SK-N-SH (cell line): ENCODE data around the gene SCRG1. TPM values are rescaled to one million over a fixed set of nuclear protein-coding genes. Genes with fewer than 3 reads are reported as not detected.
A peak's percentile ranks its signal among the peaks of the same experiment; 100 is the strongest.

ENCODE experiments used
- CTCF ChIA-PET: fragments of 300-600, 350-600 bp; formaldehyde crosslinking; extraction: SDS; loops from one replicate; lab custom pipeline; 2021; lab: Yijun Ruan, JAX
- POLR2A ChIA-PET: fragments of 350-600 bp; sonication (Branson Sonifier 250); formaldehyde crosslinking; extraction: SDS; loops from one replicate; lab custom pipeline; 2020; ENCODE audit warnings: antibody characterized with exemption, inconsistent platforms; lab: Yijun Ruan, JAX
- DNase-seq: peaks from one replicate; pipeline ENCODE4 v3.0.0; 2012
- H2AFZ ChIP-seq: fragments of 200-600 bp; sonication (generic); 2 replicates; pipeline ENCODE4 v1.8.1; 2016; ENCODE audit warnings: antibody characterized with exemption, mild to moderate bottlenecking, low read depth
- H3F3A ChIP-seq: fragments of 200-600 bp; sonication (generic); replicated peaks from 2 replicates; pipeline ENCODE3; 2016; ENCODE audit warnings: antibody characterized with exemption, mild to moderate bottlenecking; ENCODE audit not compliant: insufficient read depth
- H3K27ac ChIP-seq, 2 experiments: fragments of 200-500 bp in 1 of 2; fragments of 200-600 bp in 1 of 2; sonication (Bioruptor generic) in 1 of 2; sonication (generic), shearing (Covaris generic) in 1 of 2; 2 replicates each; pipeline versions ENCODE4 v1.5.1 to v1.6.1; 2014 to 2016; ENCODE audit warnings: low read depth in 2 of 2, inconsistent platforms in 1 of 2, low read length in 1 of 2, mild to moderate bottlenecking in 1 of 2, mixed read lengths in 1 of 2
- H3K27me3 ChIP-seq: fragments of 200-600 bp; sonication (generic), shearing (Covaris generic); 2 replicates; pipeline ENCODE4 v1.6.1; 2016; ENCODE audit warnings: mixed run types; ENCODE audit not compliant: insufficient read depth
- H3K36me3 ChIP-seq, 2 experiments: fragments of 200-500 bp in 1 of 2; fragments of 200-600 bp in 1 of 2; sonication (Bioruptor generic) in 1 of 2; sonication (generic) in 1 of 2; replicated peaks in 1 of 2; 2 replicates each; pipeline versions ENCODE3 to v1.5.1; 2014 to 2016; ENCODE audit warnings: low read length in 1 of 2, mild to moderate bottlenecking in 1 of 2; ENCODE audit not compliant: insufficient read depth in 2 of 2, control insufficient read depth in 1 of 2
- H3K4me1 ChIP-seq, 2 experiments: fragments of 200-500 bp in 1 of 2; fragments of 200-600 bp in 1 of 2; sonication (Bioruptor generic) in 1 of 2; sonication (generic), shearing (Covaris generic) in 1 of 2; 2 replicates each; pipeline versions ENCODE4 v1.5.1 to v1.6.1; 2014 to 2016; ENCODE audit warnings: low read depth in 1 of 2, low read length in 1 of 2, mixed run types in 1 of 2; ENCODE audit not compliant: insufficient read depth in 2 of 2, control insufficient read depth in 1 of 2
- H3K4me2 ChIP-seq: fragments of 200-600 bp; sonication (generic), shearing (Covaris generic); 2 replicates; pipeline ENCODE4 v1.6.1; 2017; ENCODE audit warnings: mixed run types
- H3K4me3 ChIP-seq, 2 experiments: fragments of 200-500 bp in 1 of 2; fragments of 200-600 bp in 1 of 2; sonication (Bioruptor generic) in 1 of 2; sonication (generic), shearing (Covaris generic) in 1 of 2; 2 replicates each; pipeline versions ENCODE4 v1.5.1 to v1.8.1; 2014 to 2016; ENCODE audit warnings: low read depth in 2 of 2, inconsistent platforms in 1 of 2, low read length in 1 of 2, mild to moderate bottlenecking in 1 of 2, mixed read lengths in 1 of 2, moderate library complexity in 1 of 2
- H3K79me2 ChIP-seq: fragments of 200-600 bp; sonication (generic); 2 replicates; pipeline ENCODE4 v1.8.1; 2017; ENCODE audit warnings: mild to moderate bottlenecking; ENCODE audit not compliant: insufficient read depth
- H3K9ac ChIP-seq: fragments of 200-600 bp; sonication (generic); 2 replicates; pipeline ENCODE4 v1.6.1; 2017; ENCODE audit warnings: mixed run types
- H3K9me2 ChIP-seq: fragments of 200-600 bp; sonication (generic); 2 replicates; pipeline ENCODE4 v1.6.1; 2017; ENCODE audit warnings: mixed run types
- H3K9me3 ChIP-seq: fragments of 200-600 bp; sonication (generic); 2 replicates; pipeline ENCODE4 v1.6.1; 2017; ENCODE audit warnings: mixed run types, mild to moderate bottlenecking, moderate library complexity
- H4K20me1 ChIP-seq: fragments of 200-600 bp; sonication (generic); 2 replicates; pipeline ENCODE4 v1.6.1; 2017; ENCODE audit warnings: mild to moderate bottlenecking, mixed run types; ENCODE audit not compliant: insufficient read depth
- CTCF ChIP-seq: fragments of 200-600 bp; sonication (generic); IDR thresholded peaks from 2 replicates; pipeline ENCODE4 v1.6.1; 2017; ENCODE audit warnings: antibody characterized with exemption, mild to moderate bottlenecking, moderate library complexity
- ELF1 ChIP-seq: IDR thresholded peaks from 2 replicates; pipeline ENCODE4 v1.4.0; 2012
- FOSL2 ChIP-seq: IDR thresholded peaks from 2 replicates; pipeline ENCODE4 v1.4.0; 2012; ENCODE audit warnings: low read depth, mild to moderate bottlenecking, moderate library complexity, borderline replicate concordance
- FOXJ3 ChIP-seq: sonication (generic); formaldehyde crosslinking; IDR thresholded peaks from 2 replicates; pipeline ENCODE4 v1.5.1; 2020; ENCODE audit warnings: mild to moderate bottlenecking, missing genetic modification reagents
- MAX ChIP-seq: IDR thresholded peaks from 2 replicates; pipeline ENCODE4 v1.4.0; 2012; ENCODE audit warnings: low read depth
- MEF2A ChIP-seq: IDR thresholded peaks from 2 replicates; pipeline ENCODE4 v1.4.0; 2012; ENCODE audit warnings: low read depth, borderline replicate concordance
- NRF1 ChIP-seq: IDR thresholded peaks from 2 replicates; pipeline ENCODE4 v1.6.1; 2012; ENCODE audit warnings: low read depth, mild to moderate bottlenecking, low read length
- POLR2AphosphoS5 ChIP-seq: IDR thresholded peaks from 2 replicates; pipeline ENCODE4 v1.6.1; 2012; ENCODE audit warnings: low read depth, low read length
- RFX5 ChIP-seq: IDR thresholded peaks from 2 replicates; pipeline ENCODE4 v1.6.1; 2012; ENCODE audit warnings: mild to moderate bottlenecking, improper control_type of control experiment, low read length
- RXRA ChIP-seq: IDR thresholded peaks from 2 replicates; pipeline ENCODE4 v1.4.0; 2012; ENCODE audit warnings: low read depth, mild to moderate bottlenecking, borderline replicate concordance
- SMC3 ChIP-seq: IDR thresholded peaks from 2 replicates; pipeline ENCODE4 v1.6.1; 2012; ENCODE audit warnings: low read depth, low read length, improper control_type of control experiment
- TCF12 ChIP-seq: IDR thresholded peaks from 2 replicates; pipeline ENCODE4 v1.4.0; 2012
- TEAD4 ChIP-seq: IDR thresholded peaks from 2 replicates; pipeline ENCODE4 v1.4.0; 2012; ENCODE audit warnings: mild to moderate bottlenecking, borderline replicate concordance; ENCODE audit not compliant: insufficient read depth
- USF1 ChIP-seq: IDR thresholded peaks from 2 replicates; pipeline ENCODE4 v1.4.0; 2012; ENCODE audit warnings: low read depth, borderline replicate concordance
- USF2 ChIP-seq: fragments of 150-350 bp; IDR thresholded peaks from 2 replicates; pipeline ENCODE4 v1.6.1; 2017; ENCODE audit warnings: antibody characterized with exemption, low read length, low read depth, borderline replicate concordance
- whole genome bisulfite sequencing: methylation state at CpG from one replicate; pipeline ENCODE4 v1.1.6; 2017; ENCODE audit warnings: low lambda C conversion rate; 5-methylcytosine and 5-hydroxymethylcytosine counted together
- polyA plus RNA-seq, 3 experiments: library from polyadenylated mRNA; depleted of rRNA; stranded (reverse); fragments of >200 nt; gene quantifications; 2 replicates each; pipeline ENCODE4 v1.2.3, GENCODE V29; 2012

SCRG1 gene
- polyA plus RNA-seq, 1 of the 3 experiments (the other 2 are of a cell fraction), result 0.16 TPM

GRCh38 chr4:173367946-173368345, 31.0 kb downstream of the SCRG1 start (continued):
- no peak for TF ChIP-seq USF2
- TF ChIP-seq RFX5, result no peak

GRCh38 chr4:173367285-173367684, 31.6 kb downstream of the SCRG1 start:
- Histone ChIP-seq H3K4me1 (peaks cover 6 to 8% of the 10 kb centered on the region in 2 experiments; a peak in 3 of 4 replicates), H3F3A (peaks cover 32% of the 10 kb centered on the region), H3K9me2 (no peaks in the 10 kb centered on the region), H3K36me3 (no peaks in the 10 kb centered on the region), H3K27me3 (no peaks in the 10 kb centered on the region), H3K27ac (peak overlapping the region; percentile 10 to 34; a peak in 3 of 4 replicates), H3K4me2 (peak overlapping the region; percentile 78), H2AFZ (peak overlapping the region; percentile 31; the same call in 1 of the 2 replicates), H3K9me3 (no peaks in the 10 kb centered on the region), H3K9ac (no peak overlapping the region), H4K20me1 (no peaks in the 10 kb centered on the region), H3K79me2 (peaks cover 17% of the 10 kb centered on the region), H3K4me3 (peak overlapping the region in 1 of 2 experiments; percentile 8; a peak in 1 of 4 replicates)
- TF ChIP-seq FOSL2, result peak; percentile 35; the same call in 1 of the 2 replicates
- no peak for TF ChIP-seq MAX
- no peak for TF ChIP-seq NRF1
- no peak for TF ChIP-seq RXRA
- TF ChIP-seq TCF12, result peak; percentile 64
- ChIA-PET CTCF (interaction anchor here (1.1 to 3.7 kb wide), 6 partner anchors 12 to 140 kb away, joined by 3 to 17 read pairs (median 4); no protein-coding TSS in a partner anchor), POLR2A (interaction anchor here (1.8 kb wide), 1 partner anchor 33 kb away, joined by 12 read pairs; the partner anchor contains the start of gene HMGB2)
- no peak for DNase-seq

- Histone ChIP-seq H4K20me1 (no peaks in the 10 kb centered on the region), H3K79me2 (peaks cover 6% of the 10 kb centered on the region; the same call in 1 of the 2 replicates), H3K4me2 (no peak overlapping the region), H3K4me1 (peaks cover 6 to 10% of the 10 kb centered on the region in 2 experiments; a peak in 3 of 4 replicates), H3K4me3 (no peak overlapping the region), H3K36me3 (no peaks in the 10 kb centered on the region), H3K27ac (no peak overlapping the region), H3K9me2 (no peaks in the 10 kb centered on the region), H3K9me3 (no peaks in the 10 kb centered on the region), H3K9ac (no peak overlapping the region), H2AFZ (no peak overlapping the region), H3F3A (peaks cover 25% of the 10 kb centered on the region), H3K27me3 (no peaks in the 10 kb centered on the region)
- 68% methylated on average over 2 of the region's 2 CpGs for WGBS
- CTCF ChIA-PET, result interaction anchor here (1.2 to 2.6 kb wide), 3 partner anchors 32 to 46 kb away, joined by 3 to 8 read pairs (median 3); no protein-coding TSS in a partner anchor
- TF ChIP-seq FOXJ3 (CRISPR knock-in tag) (no peak), TEAD4 (no peak), CTCF (no peak), ELF1 (no peak), USF1 (no peak), MEF2A (no peak), SMC3 (no peak), POLR2AphosphoS5 (no peak), NRF1 (no peak)
- POLR2A ChIA-PET, result no interaction called here
- no peak for DNase-seq
Observed at GRCh38 chr4:173365359-173365996, 33.4 kb downstream of the SCRG1 start.
